IMR-90 (cell line): ENCODE results near the gene CCL23. TPM values are rescaled to one million over a fixed set of nuclear protein-coding genes. Genes with fewer than 3 reads are reported as not detected.

ENCODE experiments used
- ATAC-seq: fragments of 200-7000 bp; cut with Tn5 transposase; 2 replicates; pipeline ENCODE4 v1.9.1; 2020; ENCODE audit warnings: low read depth, mild to moderate bottlenecking, moderate library complexity
- BruUV-seq: library from RNA; stranded (reverse); fragments of 400-500 nt; replicated peaks from 2 replicates; lab custom pipeline; 2021; lab: Mats Ljungman, UMichigan
- CTCF ChIA-PET: fragments of 300-600 bp; formaldehyde crosslinking; extraction: SDS; loops from one replicate; lab custom pipeline; 2021; ENCODE audit warnings: antibody characterized with exemption; lab: Yijun Ruan, JAX
- POLR2A ChIA-PET: fragments of 300-600 bp; sonication (Branson Sonifier 250); formaldehyde crosslinking; loops from one replicate; lab custom pipeline; 2022; ENCODE audit warnings: antibody characterized with exemption; ENCODE audit not compliant: unreplicated experiment; lab: Charles Lee
- DNase-seq: peaks from one replicate; pipeline ENCODE4 v3.0.0; 2013
- H2AFZ ChIP-seq: replicated peaks from 2 replicates; pipeline ENCODE3; 2013; ENCODE audit warnings: low read length, mild to moderate bottlenecking; ENCODE audit not compliant: poor library complexity
- H2AK5ac ChIP-seq: 2 replicates; pipeline ENCODE4 v1.6.1; 2013; ENCODE audit warnings: low read depth, low read length, inconsistent platforms
- H2AK9ac ChIP-seq: replicated peaks from 2 replicates; pipeline ENCODE3; 2013; ENCODE audit warnings: mild to moderate bottlenecking, low read depth, low read length, moderate library complexity; ENCODE audit not compliant: poor library complexity
- H2BK120ac ChIP-seq: 2 replicates; pipeline ENCODE4 v1.6.1; 2013; ENCODE audit warnings: low read depth, low read length, inconsistent platforms
- H2BK15ac ChIP-seq: 3 replicates; pipeline ENCODE4 v1.6.1; 2013; ENCODE audit warnings: low read depth, low read length, inconsistent platforms
- H2BK20ac ChIP-seq: 2 replicates; pipeline ENCODE4 v1.6.1; 2013; ENCODE audit warnings: low read depth, mild to moderate bottlenecking, inconsistent platforms, low read length, moderate library complexity
- H2BK5ac ChIP-seq: 2 replicates; pipeline ENCODE4 v1.6.1; 2013; ENCODE audit warnings: mild to moderate bottlenecking, low read depth, low read length, inconsistent platforms; ENCODE audit not compliant: poor library complexity, severe bottlenecking
- H3K14ac ChIP-seq: replicated peaks from 2 replicates; pipeline ENCODE4 v1.6.1; 2013; ENCODE audit warnings: low read depth, low read length, inconsistent platforms
- H3K18ac ChIP-seq: 2 replicates; pipeline ENCODE4 v1.6.1; 2013; ENCODE audit warnings: low read depth, low read length, control low read depth
- H3K23ac ChIP-seq: 2 replicates; pipeline ENCODE4 v1.6.1; 2013; ENCODE audit warnings: low read depth, low read length, inconsistent platforms
- H3K27ac ChIP-seq: 2 replicates; pipeline ENCODE4 v1.5.1; 2013; ENCODE audit warnings: mild to moderate bottlenecking, control low read depth, low read length; ENCODE audit not compliant: insufficient read depth
- H3K27me3 ChIP-seq: 2 replicates; pipeline ENCODE4 v1.6.1; 2013; ENCODE audit warnings: low read length; ENCODE audit not compliant: control insufficient read depth, insufficient read depth
- H3K36me3 ChIP-seq: 2 replicates; pipeline ENCODE4 v1.6.1; 2013; ENCODE audit warnings: low read length, mixed read lengths; ENCODE audit not compliant: control insufficient read depth, insufficient read depth
- H3K4ac ChIP-seq: 2 replicates; pipeline ENCODE4 v1.6.1; 2013; ENCODE audit warnings: low read depth, low read length, inconsistent platforms
- H3K4me1 ChIP-seq: 2 replicates; pipeline ENCODE4 v1.6.1; 2013; ENCODE audit warnings: low read length, mixed read lengths; ENCODE audit not compliant: control insufficient read depth, insufficient read depth
- H3K4me2 ChIP-seq: 2 replicates; pipeline ENCODE4 v1.6.1; 2013; ENCODE audit warnings: low read depth, mild to moderate bottlenecking, control low read depth, low read length, moderate library complexity
- H3K4me3 ChIP-seq: 2 replicates; pipeline ENCODE4 v1.5.1; 2013; ENCODE audit warnings: low read depth, mild to moderate bottlenecking, control low read depth, low read length, moderate library complexity; ENCODE audit not compliant: insufficient read depth
- H3K56ac ChIP-seq: 2 replicates; pipeline ENCODE4 v1.6.1; 2013; ENCODE audit warnings: low read length, inconsistent platforms; ENCODE audit not compliant: insufficient read depth; ENCODE audit errors: extremely low read depth
- H3K79me1 ChIP-seq, 2 experiments: 2 replicates each; pipeline ENCODE4 v1.6.1; 2013; ENCODE audit warnings: low read length in 2 of 2, inconsistent platforms in 1 of 2, low read depth in 1 of 2
- H3K9ac ChIP-seq: 2 replicates; pipeline ENCODE4 v1.6.1; 2013; ENCODE audit warnings: low read depth, low read length, control low read depth
- H3K9me1 ChIP-seq: 2 replicates; pipeline ENCODE4 v1.6.1; 2013; ENCODE audit warnings: low read length, inconsistent platforms; ENCODE audit not compliant: insufficient read depth
- H3K9me3 ChIP-seq: 2 replicates; pipeline ENCODE4 v1.6.1; 2013; ENCODE audit warnings: low read length; ENCODE audit not compliant: control insufficient read depth, insufficient read depth
- H4K20me1 ChIP-seq: 2 replicates; pipeline ENCODE4 v1.6.1; 2013; ENCODE audit warnings: low read length, inconsistent platforms; ENCODE audit not compliant: insufficient read depth
- H4K5ac ChIP-seq: 2 replicates; pipeline ENCODE4 v1.6.1; 2013; ENCODE audit warnings: mild to moderate bottlenecking, low read depth, low read length, control low read depth
- H4K8ac ChIP-seq, 2 experiments: 2 replicates each; pipeline ENCODE4 v1.6.1; 2013; ENCODE audit warnings: low read depth in 2 of 2, low read length in 2 of 2, control low read depth in 1 of 2, inconsistent platforms in 1 of 2
- H4K91ac ChIP-seq: 2 replicates; pipeline ENCODE4 v1.6.1; 2013; ENCODE audit warnings: low read depth, low read length, inconsistent platforms; ENCODE audit not compliant: insufficient read depth
- CEBPB ChIP-seq: IDR thresholded peaks from 2 replicates; pipeline ENCODE4 v1.6.1; 2012; ENCODE audit warnings: low read depth, low read length, improper control_type of control experiment
- FOS ChIP-seq: fragments of 150-350 bp; IDR thresholded peaks from 2 replicates; pipeline ENCODE4 v1.6.1; 2016; ENCODE audit warnings: low read depth, low read length
- MAZ ChIP-seq: IDR thresholded peaks from 2 replicates; pipeline ENCODE4 v1.6.1; 2012; ENCODE audit warnings: low read depth, mild to moderate bottlenecking, low read length, improper control_type of control experiment, moderate library complexity, borderline replicate concordance
- RAD21 ChIP-seq: IDR thresholded peaks from 2 replicates; pipeline ENCODE4 v1.6.1; 2012; ENCODE audit warnings: low read length, improper control_type of control experiment
- RCOR1 ChIP-seq: IDR thresholded peaks from 2 replicates; pipeline ENCODE4 v1.6.1; 2012; ENCODE audit warnings: mild to moderate bottlenecking, low read length, improper control_type of control experiment; ENCODE audit not compliant: insufficient replicate concordance
- RFX5 ChIP-seq: IDR thresholded peaks from 2 replicates; pipeline ENCODE4 v1.8.0; 2012; ENCODE audit warnings: low read depth, mild to moderate bottlenecking, low read length, moderate library complexity
- WGBS, 2 experiments: methylation state at CpG; one replicate each; pipeline versions ENCODE4 v1.1.5 to v1.1.7; 2013; ENCODE audit warnings: missing lambda C conversion rate in 2 of 2; ENCODE audit not compliant: insufficient read length in 1 of 2; ENCODE audit errors: extremely low coverage in 2 of 2; 5-methylcytosine and 5-hydroxymethylcytosine counted together
- dilution Hi-C: fragments of 300-500 bp; cut with HindIII; formaldehyde crosslinking; loops from one replicate; pipeline ENCODE4 v1.14.3; 2018; ENCODE audit warnings: low sequenced_read_pairs; ENCODE audit not compliant: unreplicated experiment
- in situ Hi-C: fragments of 300-500 bp; cut with MboI; formaldehyde crosslinking; loops from 3 replicates; pipeline ENCODE4 v1.14.3; 2019; ENCODE audit warnings: low sequenced_read_pairs, inconsistent platforms, mixed read lengths
- intact Hi-C: fragments of 100-400 bp; cut with micrococcal nuclease; formaldehyde crosslinking; loops from 2 replicates; pipeline ENCODE4 v1.10.0; 2022
- polyA plus RNA-seq, 3 experiments: library from polyadenylated mRNA; depleted of rRNA; stranded (reverse); fragments of >200 nt; gene quantifications; 2 replicates each; pipeline ENCODE4 v1.2.3, GENCODE V29; 2012; ENCODE audit warnings: low replicate concordance in 1 of 3
- total RNA-seq: library from RNA; depleted of rRNA; stranded (reverse); fragments of >200 nt; gene quantifications from 2 replicates; pipeline ENCODE4 v1.2.3, GENCODE V29; 2012
- TF ChIP-seq, protein P1 (sequence below): fragments of 150-350 bp; IDR thresholded peaks from 2 replicates; pipeline ENCODE4 v1.6.1; 2017; ENCODE audit warnings: mild to moderate bottlenecking, antibody characterized with exemption, low read length, low read depth

The CCL23 gene
- total and polyA plus RNA-seq, 2 of the 4 experiments (the other 2 are of a cell fraction), result not detected

DNA sequence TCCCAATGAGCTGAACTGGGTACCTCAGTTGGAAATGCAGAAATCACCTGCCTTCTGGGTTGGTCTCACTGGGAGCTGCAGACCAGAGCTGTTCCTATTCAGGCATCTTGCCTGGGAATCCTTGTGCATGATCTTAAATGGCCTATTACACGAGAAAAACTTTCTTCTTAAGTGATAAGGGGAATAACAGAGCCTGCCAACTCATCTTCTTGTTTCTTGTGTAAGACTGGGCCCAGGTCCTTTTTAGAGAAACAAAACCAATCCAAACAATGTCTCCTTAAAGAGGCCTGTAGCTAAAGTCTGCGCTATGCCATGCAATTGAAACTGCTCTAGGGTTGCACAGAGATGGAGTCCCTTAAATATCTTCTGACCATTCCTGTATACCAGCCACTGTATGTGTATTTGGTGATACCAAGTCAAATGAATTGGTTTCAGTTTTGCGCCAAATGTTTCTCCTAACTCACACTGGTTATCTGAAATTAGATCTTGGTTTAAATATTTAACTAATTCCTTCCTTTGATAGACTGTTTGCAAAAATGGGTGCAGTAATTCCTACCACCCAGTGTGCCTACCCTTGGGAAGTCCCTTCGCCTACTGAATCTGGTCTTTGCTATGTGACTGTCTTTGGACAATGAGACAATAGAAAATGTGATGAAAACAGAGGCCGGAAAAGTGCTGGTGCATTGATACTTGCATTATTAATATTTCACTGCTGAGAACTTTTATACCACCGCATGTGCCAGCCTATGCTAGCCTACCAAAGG, 6.5 kb upstream of the CCL23 start:
- H4K8ac ChIP-seq, result no peak overlapping the region
- no peak overlapping the region for H3K14ac ChIP-seq
- H4K20me1 ChIP-seq, result no peaks in the 10 kb centered on the region
- H2AK5ac ChIP-seq, result no peak overlapping the region
- H3K4ac ChIP-seq, result no peak overlapping the region
- no peak overlapping the region for H3K18ac ChIP-seq
- BruUV-seq, result no TSS peak
- no peak overlapping the region for H4K5ac ChIP-seq
- H3K4me3 ChIP-seq, result no peak overlapping the region
- H4K91ac ChIP-seq, result no peak overlapping the region
- no peak overlapping the region for H2AK9ac ChIP-seq
- H3K27me3 ChIP-seq, result no peaks in the 10 kb centered on the region
- H3K4me1 ChIP-seq, result no peaks in the 10 kb centered on the region
- H2BK20ac ChIP-seq, result no peak overlapping the region
- DNase-seq (no peak), ATAC-seq (no peak)
- no peak overlapping the region for H2BK15ac ChIP-seq
- no peak overlapping the region for H3K9ac ChIP-seq
- H3K23ac ChIP-seq, result no peak overlapping the region
- no peak overlapping the region for H2AFZ ChIP-seq
- no peak overlapping the region for H2BK5ac ChIP-seq
- WGBS, 2 experiments, result no CpG with 5 or more reads among the region's 6 CpGs
- H3K56ac ChIP-seq, result no peak overlapping the region
- no peaks in the 10 kb centered on the region for H3K9me3 ChIP-seq
- H3K27ac ChIP-seq, result no peak overlapping the region
- in situ Hi-C loops, result no loop called here
- dilution Hi-C loops, result no loop called here
- H3K36me3 ChIP-seq, result no peaks in the 10 kb centered on the region
- intact Hi-C loops, result no loop called here
- ChIA-PET POLR2A (no interaction called here), CTCF (no interaction called here)
- TF ChIP-seq RAD21, result no peak
- TF ChIP-seq FOS, result no peak
- no peak for TF ChIP-seq MAZ
- TF ChIP-seq, protein P1, sequence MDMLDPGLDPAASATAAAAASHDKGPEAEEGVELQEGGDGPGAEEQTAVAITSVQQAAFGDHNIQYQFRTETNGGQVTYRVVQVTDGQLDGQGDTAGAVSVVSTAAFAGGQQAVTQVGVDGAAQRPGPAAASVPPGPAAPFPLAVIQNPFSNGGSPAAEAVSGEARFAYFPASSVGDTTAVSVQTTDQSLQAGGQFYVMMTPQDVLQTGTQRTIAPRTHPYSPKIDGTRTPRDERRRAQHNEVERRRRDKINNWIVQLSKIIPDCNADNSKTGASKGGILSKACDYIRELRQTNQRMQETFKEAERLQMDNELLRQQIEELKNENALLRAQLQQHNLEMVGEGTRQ, result no peak
- no peak for TF ChIP-seq RCOR1
- TF ChIP-seq RFX5, result no peak
- no peak for TF ChIP-seq CEBPB
- no peak overlapping the region for H3K4me2 ChIP-seq
- no peak overlapping the region for H2BK120ac ChIP-seq
- H3K9me1 ChIP-seq, result no peaks in the 10 kb centered on the region
- no peaks in the 10 kb centered on the region for H3K79me1 ChIP-seq
